22Rv1 (cell line): ENCODE data around the gene CUL7.

Experiments
- ZFX ChIP-seq: fragments of 450-650 bp; IDR thresholded peaks from 2 replicates; pipeline ENCODE4 v1.6.1; 2017; ENCODE audit warnings: antibody characterized with exemption, borderline replicate concordance
- TF ChIP-seq, protein P1 (sequence below): fragments of 450-650 bp; IDR thresholded peaks from 2 replicates; pipeline ENCODE4 v1.5.1; 2017; ENCODE audit warnings: mild to moderate bottlenecking

DNA sequence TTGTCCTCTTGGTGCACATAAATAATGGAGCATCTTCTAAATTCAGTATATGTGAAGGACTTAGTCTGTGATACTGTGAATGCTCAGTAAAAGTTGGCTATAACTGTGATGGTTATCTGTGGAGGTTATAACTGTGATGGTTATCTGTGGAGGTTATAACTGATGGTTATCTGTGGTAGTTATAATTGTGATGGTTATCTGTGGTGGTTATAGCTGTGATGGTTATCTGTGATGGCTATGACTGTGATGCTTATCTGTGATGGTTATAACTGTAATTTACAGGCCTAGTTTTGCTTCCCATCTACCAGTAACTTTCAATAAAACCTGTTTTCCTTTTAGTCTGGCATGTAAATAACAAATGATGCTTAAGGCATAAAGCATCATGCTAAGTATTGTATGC lies 39.0 kb upstream of the CUL7 start:
- TF ChIP-seq, protein P1, sequence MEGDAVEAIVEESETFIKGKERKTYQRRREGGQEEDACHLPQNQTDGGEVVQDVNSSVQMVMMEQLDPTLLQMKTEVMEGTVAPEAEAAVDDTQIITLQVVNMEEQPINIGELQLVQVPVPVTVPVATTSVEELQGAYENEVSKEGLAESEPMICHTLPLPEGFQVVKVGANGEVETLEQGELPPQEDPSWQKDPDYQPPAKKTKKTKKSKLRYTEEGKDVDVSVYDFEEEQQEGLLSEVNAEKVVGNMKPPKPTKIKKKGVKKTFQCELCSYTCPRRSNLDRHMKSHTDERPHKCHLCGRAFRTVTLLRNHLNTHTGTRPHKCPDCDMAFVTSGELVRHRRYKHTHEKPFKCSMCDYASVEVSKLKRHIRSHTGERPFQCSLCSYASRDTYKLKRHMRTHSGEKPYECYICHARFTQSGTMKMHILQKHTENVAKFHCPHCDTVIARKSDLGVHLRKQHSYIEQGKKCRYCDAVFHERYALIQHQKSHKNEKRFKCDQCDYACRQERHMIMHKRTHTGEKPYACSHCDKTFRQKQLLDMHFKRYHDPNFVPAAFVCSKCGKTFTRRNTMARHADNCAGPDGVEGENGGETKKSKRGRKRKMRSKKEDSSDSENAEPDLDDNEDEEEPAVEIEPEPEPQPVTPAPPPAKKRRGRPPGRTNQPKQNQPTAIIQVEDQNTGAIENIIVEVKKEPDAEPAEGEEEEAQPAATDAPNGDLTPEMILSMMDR: no peak
- TF ChIP-seq ZFX: no peak
